Thyroid gland (tissue), 4 donors: Measurements from ENCODE around the gene C8G. TPM values are rescaled to one million over a fixed set of nuclear protein-coding genes. Genes with fewer than 3 reads are reported as not detected.

Experiments
- DNase-seq, 2 donors: peaks; one replicate each; pipeline ENCODE4 v3.0.0-alpha.2; 2019
- H3K27ac ChIP-seq, 3 donors: fragments of 200-600 bp; sonication (generic); 1 replicate in 2 of 3; 2 replicates in 1 of 3; pipeline ENCODE4 v1.5.1; 2016 to 2019; ENCODE audit warnings: mild to moderate bottlenecking in 1 of 3, moderate library complexity in 1 of 3
- H3K27me3 ChIP-seq: fragments of 200-600 bp; sonication (generic); one replicate; pipeline ENCODE4 v1.5.1; 2019
- H3K36me3 ChIP-seq, 2 donors: fragments of 200-600 bp; sonication (generic); one replicate each; pipeline ENCODE4 v1.5.1; 2016 to 2019
- H3K4me1 ChIP-seq, 2 donors: fragments of 200-600 bp; sonication (generic); one replicate each; pipeline ENCODE4 v1.5.1; 2017 to 2019
- H3K4me3 ChIP-seq, 3 donors: fragments of 200-600 bp; sonication (generic); replicated peaks in 1 of 3; 1 replicate in 2 of 3; 2 replicates in 1 of 3; pipeline ENCODE4 v1.5.1; 2016; ENCODE audit warnings: mild to moderate bottlenecking in 1 of 3
- H3K9me3 ChIP-seq: fragments of 200-600 bp; sonication (generic); one replicate; pipeline ENCODE4 v1.5.1; 2017
- CTCF ChIP-seq, 6 experiments: fragments of 200-600 bp in 3 of 6; fragments of 450-650 bp in 3 of 6; sonication (generic) in 3 of 6; IDR thresholded peaks; one replicate each; pipeline ENCODE4 v1.5.1; 2016 to 2019; ENCODE audit warnings: antibody characterized with exemption in 6 of 6, mild to moderate bottlenecking in 2 of 6, inconsistent platforms in 1 of 6, moderate library complexity in 1 of 6
- POLR2A ChIP-seq, 2 donors: fragments of 450-650 bp; IDR thresholded peaks; one replicate each; pipeline ENCODE4 v1.6.1; 2017; ENCODE audit warnings: antibody characterized with exemption in 2 of 2, mild to moderate bottlenecking in 2 of 2, moderate library complexity in 1 of 2
- WGBS, 2 donors: methylation state at CpG; one replicate each; pipeline ENCODE4 v1.1.5; 2017; 5-methylcytosine and 5-hydroxymethylcytosine counted together
- intact Hi-C: fragments of 100-400 bp; cut with DNase I; formaldehyde crosslinking; loops from one replicate; pipeline ENCODE4 v1.15.1; 2023
- total RNA-seq, 4 donors: library from RNA; depleted of rRNA; stranded (reverse); fragments of >200 nt; gene quantifications; one replicate each; pipeline ENCODE4 v1.2.3, GENCODE V29; 2016

The C8G gene
- total RNA-seq, 4 donors from 2014 or later, result 1.8 TPM; not detected in 3

- DNase-seq, result no peak
- Histone ChIP-seq H3K27me3 (no peaks in the 10 kb centered on the region), H3K36me3 (no peaks in the 10 kb centered on the region), H3K4me1 (peaks cover 0 to 7% of the 10 kb centered on the region in 2 donors), H3K27ac (no peak overlapping the region), H3K9me3 (no peaks in the 10 kb centered on the region), H3K4me3 (no peak overlapping the region)
- no peak for TF ChIP-seq CTCF (IDR thresholded peaks at IDR 0.05)
- TF ChIP-seq POLR2A (IDR thresholded peaks at IDR 0.05), result no peak
- WGBS, 2 donors, result 78 to 85% methylated on average over 6 to 10 of the region's 11 CpGs
- intact Hi-C loops, result no loop called here
Measured at GRCh38 chr9:136983656-136984314, 38.7 kb downstream of the C8G start.

- Histone ChIP-seq H3K4me1 (peaks cover 0 to 7% of the 10 kb centered on the region in 2 donors), H3K27me3 (no peaks in the 10 kb centered on the region), H3K9me3 (no peaks in the 10 kb centered on the region), H3K27ac (no peak overlapping the region), H3K36me3 (no peaks in the 10 kb centered on the region), H3K4me3 (no peak overlapping the region)
- WGBS, 2 donors, result 54 to 64% methylated on average over 10 to 22 of the region's 29 CpGs
- DNase-seq, result no peak
- TF ChIP-seq CTCF (IDR thresholded peaks at IDR 0.05) (no peak), POLR2A (IDR thresholded peaks at IDR 0.05) (no peak)
- intact Hi-C loops, result no loop called here
Measured at GRCh38 chr9:136984464-136985026, 39.5 kb downstream of the C8G start.

- H3K4me1 ChIP-seq, result peaks cover 0 to 7% of the 10 kb centered on the region in 2 donors
- TF ChIP-seq CTCF (IDR thresholded peaks at IDR 0.05), result no peak
- no peaks in the 10 kb centered on the region for H3K27me3 ChIP-seq
- no peaks in the 10 kb centered on the region for H3K36me3 ChIP-seq
- no peak for DNase-seq
- WGBS, 2 donors, result 33 to 50% methylated on average over 1 to 13 of the region's 48 CpGs
- intact Hi-C loops, result no loop called here
- H3K27ac ChIP-seq, result no peak overlapping the region
- H3K9me3 ChIP-seq, result no peaks in the 10 kb centered on the region
- no peak overlapping the region for H3K4me3 ChIP-seq
Measured at GRCh38 chr9:136985027-136985602, 40.1 kb downstream of the C8G start.

- 43 to 47% methylated on average over 18 to 22 of the region's 33 CpGs for WGBS, 2 donors
- no peak for DNase-seq
- H3K36me3 ChIP-seq, result no peaks in the 10 kb centered on the region
- H3K9me3 ChIP-seq, result no peaks in the 10 kb centered on the region
- H3K4me3 ChIP-seq, result no peak overlapping the region
- no peak overlapping the region for H3K27ac ChIP-seq
- TF ChIP-seq CTCF (IDR thresholded peaks at IDR 0.05) (no peak), POLR2A (IDR thresholded peaks at IDR 0.05) (no peak)
- no peaks in the 10 kb centered on the region for H3K27me3 ChIP-seq
- intact Hi-C loops, result no loop called here
- peaks cover 0 to 7% of the 10 kb centered on the region in 2 donors for H3K4me1 ChIP-seq
Measured at GRCh38 chr9:136985853-136986252, 40.8 kb downstream of the C8G start.

GRCh38 chr9:136988872-136989271 lies 43.8 kb downstream of the C8G start:
- intact Hi-C loops, result no loop called here
- WGBS, 2 donors, result 100% methylated on average over 4 of the region's 4 CpGs
- TF ChIP-seq CTCF (IDR thresholded peaks at IDR 0.05) (no peak), POLR2A (IDR thresholded peaks at IDR 0.05) (no peak)
- no peak for DNase-seq
- Histone ChIP-seq H3K9me3 (no peaks in the 10 kb centered on the region), H3K27me3 (no peaks in the 10 kb centered on the region), H3K36me3 (no peaks in the 10 kb centered on the region), H3K4me3 (no peak overlapping the region), H3K27ac (no peak overlapping the region), H3K4me1 (peaks cover 13 to 29% of the 10 kb centered on the region in 2 donors)
